Thoracic aorta (tissue), 2 donors: ENCODE measurements around the gene BTG3. TPM values are rescaled to one million over a fixed set of nuclear protein-coding genes. Genes with fewer than 3 reads are reported as not detected.

Source experiments
- ATAC-seq: fragments of 150-250 bp; one replicate; pipeline ENCODE4 v1.8.0; 2017; ENCODE audit warnings: low read depth; ENCODE audit not compliant: insufficient number of reproducible peaks, low FRiP score
- DNase-seq: peaks from one replicate; pipeline ENCODE4 v3.0.0-alpha.2; 2020; ENCODE audit warnings: low spot score
- H3K27ac ChIP-seq, 2 donors: fragments of 200-600 bp; sonication (generic); 1 replicate in 1 of 2; 2 replicates in 1 of 2; pipeline ENCODE4 v1.5.1; 2016; ENCODE audit warnings: mild to moderate bottlenecking in 2 of 2, moderate library complexity in 2 of 2
- H3K27me3 ChIP-seq: fragments of 200-600 bp; sonication (generic); replicated peaks from 2 replicates; pipeline ENCODE4 v1.6.0; 2016; ENCODE audit warnings: mild to moderate bottlenecking; ENCODE audit not compliant: insufficient read depth
- H3K36me3 ChIP-seq: fragments of 200-600 bp; sonication (generic); one replicate; pipeline ENCODE4 v1.5.1; 2016
- H3K4me1 ChIP-seq, 2 donors: fragments of 200-600 bp; sonication (generic); 1 replicate in 1 of 2; 2 replicates in 1 of 2; pipeline versions ENCODE4 v1.5.1 to v1.6.0; 2016; ENCODE audit warnings: low read depth in 2 of 2, mild to moderate bottlenecking in 1 of 2; ENCODE audit not compliant: control insufficient read depth in 1 of 2
- H3K4me3 ChIP-seq: fragments of 200-600 bp; sonication (generic); 2 replicates; pipeline ENCODE4 v1.5.1; 2016; ENCODE audit warnings: mild to moderate bottlenecking
- H3K9me3 ChIP-seq: fragments of 200-600 bp; sonication (generic); 2 replicates; pipeline ENCODE4 v1.5.1; 2016
- CTCF ChIP-seq: fragments of 200-600 bp; sonication (generic); IDR thresholded peaks from one replicate; pipeline ENCODE4 v1.5.1; 2019; ENCODE audit warnings: antibody characterized with exemption
- total RNA-seq, 2 donors: library from RNA; depleted of rRNA; stranded (reverse); fragments of >200 nt; gene quantifications; one replicate each; pipeline versions ENCODE4 v1.1.0 to v1.2.3, GENCODE V29; 2016

BTG3 gene
- total RNA-seq, 2 donors from 2014 or later, result 31.4 to 39.3 TPM

DNA sequence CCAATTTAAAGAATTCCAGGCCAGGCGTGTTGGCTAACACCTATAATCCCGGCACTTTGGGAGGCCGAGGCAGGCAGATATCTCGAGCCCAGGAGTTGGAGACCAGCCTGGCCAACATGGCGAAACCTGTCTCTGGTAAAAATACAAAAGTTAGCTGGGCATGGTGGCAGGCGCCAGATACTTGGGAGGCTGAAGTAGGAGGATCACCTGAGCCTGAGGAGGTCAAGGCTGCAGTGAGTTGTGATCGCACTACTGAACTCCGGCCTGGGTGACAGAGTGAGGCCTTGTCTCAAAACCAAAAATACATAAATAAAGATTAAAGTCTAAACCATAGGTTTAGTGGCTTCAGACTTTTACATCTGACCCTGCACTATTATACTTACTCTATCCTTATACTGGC lies 32.4 kb downstream of the BTG3 start:
- H3K9me3 ChIP-seq, result no peaks in the 10 kb centered on the region
- TF ChIP-seq CTCF, result no peak
- no peak for ATAC-seq
- DNase-seq, result no peak
- H3K36me3 ChIP-seq, result no peaks in the 10 kb centered on the region
- H3K27ac ChIP-seq, result no peak overlapping the region
- H3K4me3 ChIP-seq, result no peak overlapping the region
- no peaks in the 10 kb centered on the region for H3K4me1 ChIP-seq
- H3K27me3 ChIP-seq, result no peaks in the 10 kb centered on the region

DNA sequence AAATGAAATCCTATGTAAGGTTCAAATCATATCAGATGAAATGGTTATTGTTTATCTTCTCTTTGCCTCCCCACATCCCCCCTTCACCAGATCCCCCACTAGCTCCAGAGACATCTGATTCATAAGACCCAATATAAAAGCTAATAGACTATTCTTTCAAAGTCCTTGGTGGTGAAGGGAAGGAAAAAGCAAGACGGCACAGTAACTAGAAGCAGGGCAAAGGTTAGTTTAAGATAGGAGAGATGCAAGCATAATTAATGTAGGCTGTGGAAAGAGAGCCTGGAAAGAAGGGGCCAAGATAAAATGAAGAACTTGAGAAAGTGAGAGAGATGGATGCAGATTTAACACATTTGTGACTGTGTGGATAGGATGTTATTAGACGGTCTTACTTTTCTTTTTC lies 33.8 kb downstream of the BTG3 start:
- H3K4me1 ChIP-seq, result no peaks in the 10 kb centered on the region
- H3K9me3 ChIP-seq, result no peaks in the 10 kb centered on the region
- H3K27me3 ChIP-seq, result no peaks in the 10 kb centered on the region
- DNase-seq, result no peak
- no peak for ATAC-seq
- TF ChIP-seq CTCF, result no peak
- H3K27ac ChIP-seq, result no peak overlapping the region
- no peaks in the 10 kb centered on the region for H3K36me3 ChIP-seq
- H3K4me3 ChIP-seq, result no peak overlapping the region

- DNase-seq (no peak), ATAC-seq (no peak)
- TF ChIP-seq CTCF, result no peak
- Histone ChIP-seq H3K36me3 (no peaks in the 10 kb centered on the region), H3K27me3 (no peaks in the 10 kb centered on the region), H3K27ac (no peak overlapping the region), H3K4me3 (no peak overlapping the region), H3K9me3 (no peaks in the 10 kb centered on the region), H3K4me1 (no peaks in the 10 kb centered on the region)
Observed at GRCh38 chr21:17578162-17578561, 34.5 kb downstream of the BTG3 start.

DNA sequence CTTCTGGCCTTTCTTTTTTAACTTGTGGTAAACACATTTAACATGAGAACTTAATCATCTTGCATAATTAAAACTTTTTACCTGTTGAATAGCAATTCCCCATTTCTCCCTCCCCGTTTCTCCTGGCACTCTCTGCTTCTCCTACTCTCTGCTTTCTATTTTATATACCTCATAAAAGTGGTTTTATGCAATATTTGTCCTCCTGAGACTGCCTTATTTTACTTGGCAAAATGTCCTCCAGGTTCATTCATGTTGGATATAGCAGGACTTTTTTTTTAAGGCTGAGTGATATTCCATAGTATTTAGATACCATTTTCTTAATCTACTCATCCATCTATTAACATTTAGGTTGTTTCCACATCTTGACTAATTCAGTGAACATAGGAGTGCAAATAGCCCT lies 35.0 kb downstream of the BTG3 start:
- ATAC-seq, result no peak
- Histone ChIP-seq H3K4me3 (no peak overlapping the region), H3K4me1 (no peaks in the 10 kb centered on the region), H3K36me3 (no peaks in the 10 kb centered on the region), H3K9me3 (no peaks in the 10 kb centered on the region), H3K27me3 (no peaks in the 10 kb centered on the region), H3K27ac (no peak overlapping the region)
- TF ChIP-seq CTCF, result no peak
- DNase-seq, result no peak

DNA sequence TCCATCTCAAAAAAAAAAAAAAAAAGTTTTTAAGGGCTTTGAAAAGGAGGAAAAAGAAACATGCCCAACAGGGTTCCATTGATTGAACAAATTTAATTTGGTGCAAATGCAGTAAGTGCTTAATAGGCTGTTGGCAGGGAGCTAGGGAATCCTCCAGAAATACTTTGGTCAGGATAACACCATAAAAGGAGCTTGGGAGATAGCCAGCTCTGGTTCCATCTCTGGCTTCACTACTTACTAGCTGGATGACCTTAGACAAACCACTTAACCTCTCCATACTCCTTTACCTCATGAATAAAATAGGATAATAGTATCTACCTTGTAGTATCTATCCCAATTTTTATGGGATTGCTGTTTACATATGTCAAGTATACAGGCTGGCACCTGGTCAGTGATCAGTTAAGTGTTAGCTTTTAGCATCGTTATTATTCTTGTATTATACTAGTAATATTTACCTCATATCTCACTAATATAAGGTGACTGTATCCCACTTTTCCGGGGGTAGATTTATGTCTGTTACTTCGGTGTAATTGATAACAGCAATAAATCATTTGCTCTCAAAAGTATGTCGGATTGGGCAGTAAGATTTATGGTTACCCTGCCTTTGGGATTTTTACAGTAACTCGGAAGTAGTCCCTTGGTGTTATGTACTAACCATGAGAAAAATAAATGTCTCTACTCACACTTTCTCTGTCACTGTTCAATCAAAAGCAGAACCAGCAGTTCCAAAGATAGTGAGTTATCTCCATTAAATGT lies 36.4 kb downstream of the BTG3 start:
- no peaks in the 10 kb centered on the region for H3K36me3 ChIP-seq
- ATAC-seq (no peak), DNase-seq (no peak)
- TF ChIP-seq CTCF, result no peak
- H3K4me1 ChIP-seq, result no peaks in the 10 kb centered on the region
- H3K27me3 ChIP-seq, result no peaks in the 10 kb centered on the region
- no peak overlapping the region for H3K4me3 ChIP-seq
- no peaks in the 10 kb centered on the region for H3K9me3 ChIP-seq
- H3K27ac ChIP-seq, result no peak overlapping the region
